ENCODE data around the gene CT45A1. TPM values are rescaled to one million over a fixed set of nuclear protein-coding genes. Genes with fewer than 3 reads are reported as not detected.
"Not testable (repeated sequence)": the region's sequence is repeated elsewhere in the genome, so short reads cannot be mapped to it uniquely, and the experiment has no call there.

CT45A1 gene, protein sequence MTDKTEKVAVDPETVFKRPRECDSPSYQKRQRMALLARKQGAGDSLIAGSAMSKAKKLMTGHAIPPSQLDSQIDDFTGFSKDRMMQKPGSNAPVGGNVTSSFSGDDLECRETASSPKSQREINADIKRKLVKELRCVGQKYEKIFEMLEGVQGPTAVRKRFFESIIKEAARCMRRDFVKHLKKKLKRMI
- total RNA-seq, result not detected in 2 replicates

DNA sequence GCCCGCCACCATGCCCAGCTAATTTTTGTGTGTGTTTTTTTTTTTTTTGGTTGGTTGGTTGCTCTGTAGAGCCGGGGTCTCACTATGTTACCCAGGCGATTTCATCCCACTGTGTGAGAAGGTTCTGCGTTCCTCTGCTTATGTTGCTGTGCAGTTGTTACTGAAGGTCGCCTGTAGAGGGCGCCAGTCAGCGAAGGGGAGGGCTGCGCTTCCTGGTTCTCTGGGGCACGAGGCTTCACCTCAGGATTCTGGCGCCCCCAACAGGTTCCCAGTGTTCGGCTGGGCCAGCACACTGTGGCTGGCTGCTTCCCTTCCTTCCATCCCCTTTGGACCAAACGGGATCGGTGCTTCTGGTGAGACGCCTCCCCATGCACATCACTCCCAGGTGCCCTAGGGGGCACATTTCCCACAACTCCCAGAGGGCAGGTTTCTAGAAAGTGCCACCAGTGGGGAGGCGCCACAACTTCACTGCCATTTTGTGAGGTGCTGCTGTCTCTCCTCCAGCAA is at the start of gene CT45A1:
TSS of gene CT45A1 (plus strand) at position 457 of the 507 bp plus-strand sequence. CDS start 5,302 bp downstream, outside the sequence.
- DNase-seq (ENCODE audit: low read depth), result not testable (repeated sequence)

- not testable (repeated sequence) for DNase-seq (ENCODE audit: low read depth)
These were observed 40.5 kb upstream of the CT45A1 start for GRCh38 chrX:135672979-135673378.

DNA sequence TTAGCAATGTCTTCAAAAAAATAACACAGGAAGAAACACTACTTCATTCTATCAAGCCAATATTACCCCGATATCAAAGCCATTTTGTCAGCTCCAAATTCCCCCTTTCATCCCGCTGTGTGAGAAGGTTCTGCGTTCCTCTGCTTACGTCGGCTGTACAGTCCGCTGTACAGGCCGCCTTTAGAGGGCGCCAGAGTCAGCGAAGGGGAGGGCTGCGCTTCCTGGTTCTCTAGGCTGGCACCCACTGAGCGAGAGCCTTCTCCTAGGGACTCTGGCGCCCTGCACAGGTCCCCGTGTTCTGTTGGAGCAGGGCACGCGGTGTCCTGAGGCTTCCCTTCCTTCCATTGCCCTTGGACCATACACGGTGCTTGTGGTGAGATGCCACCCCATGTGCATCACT is 25.3 kb upstream of the CT45A1 start:
- no peak for DNase-seq (ENCODE audit: low read depth)

DNA sequence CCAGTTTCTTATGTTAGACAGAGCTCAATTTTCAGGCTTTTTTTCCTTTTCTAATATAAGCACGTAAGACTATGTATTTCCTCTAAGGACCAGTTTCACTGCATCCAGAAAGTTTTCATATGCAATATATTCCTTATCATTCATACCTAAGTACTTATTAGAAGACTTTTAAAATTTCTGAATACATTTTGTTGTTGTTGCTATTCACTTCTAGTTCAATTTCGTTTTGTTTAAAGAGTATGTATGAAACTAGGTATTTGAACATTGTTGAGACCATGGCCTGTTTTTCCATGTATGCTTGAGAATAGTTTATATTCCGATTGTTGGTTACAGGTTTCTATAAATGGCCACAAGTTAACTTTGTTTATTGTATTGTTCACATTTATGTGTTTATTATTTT is 18.0 kb upstream of the CT45A1 start:
- no peak for DNase-seq (ENCODE audit: low read depth)

DNA sequence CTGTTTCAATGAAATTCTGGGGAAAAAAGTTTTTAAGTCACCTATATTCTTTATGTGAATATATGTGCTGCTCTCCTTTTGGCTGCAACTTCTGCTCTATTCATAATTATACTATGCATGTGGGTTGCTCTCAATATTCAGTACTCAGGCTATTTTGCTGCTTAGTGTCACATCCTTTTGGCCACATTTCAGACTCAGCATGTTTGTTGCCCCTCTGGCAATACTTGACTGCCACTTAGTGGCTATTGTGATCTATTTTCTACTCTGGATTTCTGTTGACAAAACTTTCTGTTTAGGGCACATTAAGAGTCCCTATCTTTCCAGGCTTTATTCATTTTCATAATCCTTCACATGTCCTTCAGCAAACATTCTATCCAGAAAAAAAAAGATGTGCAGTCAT is 15.8 kb upstream of the CT45A1 start:
- no peak for DNase-seq (ENCODE audit: low read depth)

- no peak for DNase-seq (ENCODE audit: low read depth)
These were observed 14.5 kb upstream of the CT45A1 start for GRCh38 chrX:135698924-135699323.

DNA sequence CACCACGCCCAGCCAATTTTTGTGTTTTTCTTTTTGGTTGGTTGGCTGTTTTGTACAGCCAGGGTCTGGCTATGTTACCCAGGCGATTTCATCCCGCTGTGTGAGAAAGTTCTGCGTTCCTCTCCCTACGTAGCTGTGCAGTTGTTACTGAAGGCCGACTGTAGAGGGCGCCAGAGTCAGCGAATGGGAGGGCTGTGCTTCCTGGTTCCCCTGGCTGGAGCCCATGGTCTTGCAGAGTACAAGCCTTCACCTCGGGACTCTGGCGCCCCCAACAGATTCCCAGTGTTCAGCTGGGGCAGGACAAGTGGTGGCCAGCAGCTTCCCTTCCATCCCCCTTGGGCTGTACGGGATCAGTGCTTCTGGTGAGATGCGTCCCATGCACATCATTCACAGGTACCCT is 5.6 kb upstream of the CT45A1 start:
- DNase-seq (ENCODE audit: low read depth), result no peak

DNA sequence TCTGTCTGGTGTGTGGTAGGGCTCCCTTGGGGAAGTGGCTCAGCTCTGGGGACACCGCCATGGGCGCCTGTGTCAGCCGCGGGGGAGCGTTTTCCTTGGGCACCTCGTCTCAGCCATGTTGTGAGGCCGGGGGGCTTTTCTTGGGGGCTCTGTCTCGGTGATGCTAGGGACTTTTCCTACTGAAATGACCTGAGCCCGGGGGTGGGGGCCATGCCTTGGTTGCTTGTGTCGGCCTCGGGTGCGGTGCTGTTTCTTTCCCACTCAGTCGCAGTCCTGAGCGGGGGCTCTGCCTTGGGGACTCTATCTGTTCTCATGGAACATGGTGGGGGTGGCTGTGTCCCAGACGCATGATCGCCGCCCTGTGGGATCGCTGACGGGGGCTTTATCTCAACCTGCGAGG is 356 bp downstream of the CT45A1 start:
- no peak for DNase-seq (ENCODE audit: low read depth)

DNA sequence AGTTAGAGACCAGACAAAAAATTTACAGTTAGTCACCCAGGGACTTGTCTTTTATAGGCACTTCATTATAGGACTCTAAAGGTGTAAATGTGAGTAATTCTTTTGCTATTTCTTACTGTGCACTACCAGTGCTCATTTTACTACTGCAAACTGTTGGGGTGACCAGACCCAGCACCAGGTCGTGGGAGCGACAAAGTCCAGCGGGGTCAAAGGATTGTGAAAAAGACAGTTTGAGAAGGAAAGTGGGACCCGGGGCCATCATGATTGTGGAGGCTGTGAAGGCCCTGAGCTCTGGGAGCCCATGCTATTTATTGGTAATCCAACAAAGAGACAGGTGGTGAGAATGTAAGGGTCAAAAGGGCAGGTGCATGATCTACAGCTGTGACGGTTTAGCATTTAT is 21.2 kb downstream of the CT45A1 start:
- not testable (repeated sequence) for DNase-seq (ENCODE audit: low read depth)

DNA sequence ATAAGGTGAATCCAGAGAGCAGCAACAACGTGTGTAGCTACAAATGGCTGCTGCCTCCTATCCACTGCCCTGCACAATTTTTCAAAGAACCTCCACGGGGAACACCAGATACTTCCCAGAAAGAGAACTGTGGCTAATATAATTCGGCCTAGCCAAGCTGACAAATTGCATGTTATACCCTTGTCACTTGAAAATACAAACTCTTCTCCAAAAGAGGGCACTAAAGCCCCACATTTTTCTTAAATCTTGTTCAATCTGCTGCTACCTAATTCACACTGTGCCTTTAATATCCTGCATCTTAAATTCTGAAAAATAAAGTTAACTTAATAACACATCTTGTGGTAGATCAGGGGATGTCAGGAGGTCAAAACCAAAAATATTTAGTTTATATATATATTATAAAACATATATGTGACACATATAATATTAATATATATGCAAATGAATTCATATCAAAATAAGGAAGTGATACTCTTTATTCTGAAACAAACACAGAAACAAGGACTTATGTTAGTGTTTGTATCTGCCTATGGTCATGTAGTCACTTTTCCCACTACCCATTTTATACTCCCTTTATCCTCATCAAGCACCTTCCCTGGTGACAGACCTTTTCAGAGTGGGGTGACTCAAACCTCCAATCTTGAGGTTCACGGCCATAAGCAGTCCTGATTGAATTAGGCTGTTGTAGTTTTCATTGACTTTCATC is 24.1 kb downstream of the CT45A1 start:
- DNase-seq (ENCODE audit: low read depth), result no peak

GRCh38 chrX:135740681-135741149 is 27.3 kb downstream of the CT45A1 start:
- DNase-seq (ENCODE audit: low read depth), result no peak

GRCh38 chrX:135741192-135741715 is 27.8 kb downstream of the CT45A1 start:
- DNase-seq (ENCODE audit: low read depth), result no peak

GRCh38 chrX:135744739-135745138 is 31.3 kb downstream of the CT45A1 start:
- not testable (repeated sequence) for DNase-seq (ENCODE audit: low read depth)

DNA sequence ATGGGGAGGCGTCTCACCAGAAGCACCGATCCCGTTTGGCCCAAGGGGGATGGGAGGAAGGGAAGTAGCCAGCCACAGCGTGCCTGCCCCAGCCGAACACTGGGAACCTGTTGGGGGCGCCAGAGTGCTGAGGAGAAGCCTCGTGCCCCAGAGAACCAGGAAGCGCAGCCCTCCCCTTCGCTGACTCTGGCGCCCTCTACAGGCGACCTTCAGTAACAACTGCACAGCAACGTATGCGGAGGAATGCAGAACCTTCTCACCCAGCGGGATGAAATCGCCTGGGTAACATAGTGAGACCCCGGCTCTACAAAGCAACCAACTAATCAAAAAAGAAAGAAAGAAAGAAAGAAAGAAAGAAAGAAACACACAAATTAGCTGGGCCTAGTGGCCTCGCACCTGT is 54.7 kb downstream of the CT45A1 start, which contains the start of gene CT45A3:
TSS of gene CT45A3 (minus strand) at position 101 of the 400 bp plus-strand sequence. CDS start 3,747 bp downstream, outside the sequence.
- not testable (repeated sequence) for DNase-seq (ENCODE audit: low read depth)

Other genes with a start within 250 kb of the CT45A1 start
- gene INTS6L, start 193.0 kb upstream of the CT45A1 start, total RNA-seq, result 3.3 and 4.7 TPM in 2 replicates
- gene CT45A3, start 54.6 kb downstream of the CT45A1 start, total RNA-seq, result not detected in 2 replicates
- gene CT45A5, start 71.9 kb downstream of the CT45A1 start, total RNA-seq, result not detected in 2 replicates
- gene CT45A6, start 89.1 kb downstream of the CT45A1 start, total RNA-seq, result not detected in 2 replicates
- not detected in 2 replicates for gene CT45A2, start 106.4 kb downstream of the CT45A1 start, total RNA-seq
- gene CT45A7, start 123.6 kb downstream of the CT45A1 start, total RNA-seq, result not detected in 2 replicates
- not detected in 2 replicates for gene CT45A8, start 140.9 kb downstream of the CT45A1 start, total RNA-seq
- not detected in 2 replicates for gene CT45A9, start 158.2 kb downstream of the CT45A1 start, total RNA-seq
- gene CT45A10, start 179.8 kb downstream of the CT45A1 start, total RNA-seq, result not detected in 2 replicates
- gene SAGE1, start 180.1 kb downstream of the CT45A1 start, total RNA-seq, result not detected in 2 replicates

All from renal cortical epithelial cell (primary cell).